ENCODE data around the gene PYGM. TPM values are rescaled to one million over a fixed set of nuclear protein-coding genes. Genes with fewer than 3 reads are reported as not detected.
A peak's percentile ranks its signal among the peaks of the same experiment; 100 is the strongest.

PYGM gene
- polyA plus RNA-seq, 4 donors, result 1.6 to 3.0 (median 2.1) TPM

DNA sequence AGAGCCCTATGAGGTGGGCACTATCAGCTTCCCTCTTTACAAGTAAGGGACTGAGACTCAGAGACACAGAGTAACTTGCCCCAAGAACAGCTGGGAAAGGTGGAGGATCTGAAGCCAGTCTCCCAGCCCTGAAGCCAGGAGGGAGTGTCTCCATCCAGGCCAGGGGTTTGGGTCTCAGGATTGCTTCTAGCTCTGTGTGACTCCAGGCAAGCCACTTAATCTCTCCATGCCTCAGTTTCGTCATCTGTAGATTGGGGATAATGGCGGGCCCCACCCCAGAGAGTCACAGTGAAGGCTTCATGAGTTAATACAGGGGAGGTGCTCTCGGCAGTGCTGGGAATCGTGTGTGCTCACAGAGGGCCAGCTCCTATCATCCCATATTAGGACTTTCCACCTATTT lies 32.7 kb upstream of the PYGM start:
- no peak for DNase-seq (ENCODE audit: low read depth in 4 of 4, low spot score in 2 of 4)

- DNase-seq (ENCODE audit: low read depth in 4 of 4, low spot score in 2 of 4), result no peak
Measured at GRCh38 chr11:64791781-64792291, 32.1 kb upstream of the PYGM start.

DNA sequence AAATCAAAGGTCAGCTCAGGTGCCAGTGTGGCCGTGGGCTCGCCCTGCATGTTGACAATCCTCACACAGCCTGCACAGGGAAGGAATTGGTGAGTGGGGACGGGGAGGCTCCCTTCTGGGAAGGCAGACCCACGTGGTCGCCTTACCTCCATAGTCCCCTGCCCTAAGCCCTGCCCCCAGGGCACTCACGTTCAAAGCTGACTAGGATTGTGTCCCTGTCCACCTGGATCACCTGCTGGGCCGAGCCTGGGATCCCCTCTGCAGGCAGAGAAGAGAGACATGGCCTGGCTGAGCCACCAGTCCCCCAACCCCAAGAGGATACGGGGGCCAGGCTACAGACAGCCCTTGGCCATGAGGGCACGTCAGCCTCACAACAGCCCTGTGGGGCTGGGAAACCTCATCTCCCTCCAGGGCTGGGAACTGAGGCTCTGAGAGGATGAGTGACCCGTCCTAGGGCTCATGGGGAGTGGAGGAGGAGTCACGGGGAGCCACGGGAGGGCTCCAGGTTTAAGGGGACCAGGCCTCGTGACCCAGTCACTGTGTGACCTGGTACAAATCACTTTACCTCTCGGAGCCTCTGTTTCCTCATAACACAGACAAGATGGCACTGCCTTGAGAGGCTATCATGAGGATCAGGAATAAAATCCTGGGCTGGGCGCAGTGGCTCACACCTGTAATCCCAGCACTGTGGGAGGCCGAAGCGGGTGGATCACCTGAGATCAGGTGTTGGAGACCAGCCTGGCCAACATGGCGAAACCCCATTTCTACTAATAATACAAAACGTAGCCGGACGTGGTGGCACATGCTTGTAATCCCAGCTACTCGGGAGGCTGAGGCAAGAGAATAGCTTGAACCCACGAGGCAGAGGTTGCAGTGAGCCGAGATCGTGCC lies 30.7 kb upstream of the PYGM start:
- DNase-seq (ENCODE audit: low read depth in 4 of 4, low spot score in 2 of 4), result no peak

DNA sequence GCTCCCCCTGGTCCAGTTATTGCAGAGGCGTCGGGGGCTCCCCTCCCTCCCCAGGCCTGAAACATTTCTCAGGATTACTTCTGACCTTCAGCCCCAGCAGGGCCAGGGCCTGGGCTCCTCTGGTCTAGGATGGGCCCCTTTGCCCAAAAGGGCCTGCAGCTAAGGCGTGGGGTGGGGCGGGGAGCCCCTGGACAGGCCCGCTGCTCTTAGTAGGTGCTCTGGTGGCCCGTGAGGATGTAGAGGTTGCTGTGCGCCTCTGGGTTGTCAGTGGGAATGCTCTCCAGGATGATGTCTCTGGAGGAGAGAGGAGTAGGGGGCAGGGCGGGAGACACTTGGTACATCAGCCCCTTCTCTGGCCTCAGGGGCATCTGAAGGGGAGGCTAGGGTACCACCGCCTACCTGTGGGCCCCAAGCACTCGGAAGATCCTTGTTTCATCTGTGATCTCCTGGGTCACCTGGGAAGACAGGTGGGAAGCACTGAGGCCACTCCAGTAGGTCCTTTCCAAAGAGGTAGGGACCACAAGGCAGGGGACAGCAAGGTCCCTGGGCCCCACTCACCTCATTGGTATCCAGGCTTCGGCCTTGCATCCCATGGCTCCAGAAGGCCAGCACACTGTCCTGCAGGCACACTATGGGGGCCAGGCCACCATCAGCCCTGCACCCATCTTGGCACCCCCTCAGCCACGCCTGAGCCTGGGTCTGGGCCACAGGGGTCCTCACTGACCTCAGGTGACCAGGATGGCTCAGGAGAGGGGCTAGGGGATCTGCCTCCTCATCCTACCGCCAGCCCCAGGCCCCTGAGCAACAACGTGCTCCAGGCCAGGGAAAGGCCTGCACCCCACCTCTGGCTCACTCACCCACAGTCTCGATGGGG lies 29.8 kb upstream of the PYGM start:
- no peak for DNase-seq (ENCODE audit: low read depth in 4 of 4, low spot score in 2 of 4)

DNA sequence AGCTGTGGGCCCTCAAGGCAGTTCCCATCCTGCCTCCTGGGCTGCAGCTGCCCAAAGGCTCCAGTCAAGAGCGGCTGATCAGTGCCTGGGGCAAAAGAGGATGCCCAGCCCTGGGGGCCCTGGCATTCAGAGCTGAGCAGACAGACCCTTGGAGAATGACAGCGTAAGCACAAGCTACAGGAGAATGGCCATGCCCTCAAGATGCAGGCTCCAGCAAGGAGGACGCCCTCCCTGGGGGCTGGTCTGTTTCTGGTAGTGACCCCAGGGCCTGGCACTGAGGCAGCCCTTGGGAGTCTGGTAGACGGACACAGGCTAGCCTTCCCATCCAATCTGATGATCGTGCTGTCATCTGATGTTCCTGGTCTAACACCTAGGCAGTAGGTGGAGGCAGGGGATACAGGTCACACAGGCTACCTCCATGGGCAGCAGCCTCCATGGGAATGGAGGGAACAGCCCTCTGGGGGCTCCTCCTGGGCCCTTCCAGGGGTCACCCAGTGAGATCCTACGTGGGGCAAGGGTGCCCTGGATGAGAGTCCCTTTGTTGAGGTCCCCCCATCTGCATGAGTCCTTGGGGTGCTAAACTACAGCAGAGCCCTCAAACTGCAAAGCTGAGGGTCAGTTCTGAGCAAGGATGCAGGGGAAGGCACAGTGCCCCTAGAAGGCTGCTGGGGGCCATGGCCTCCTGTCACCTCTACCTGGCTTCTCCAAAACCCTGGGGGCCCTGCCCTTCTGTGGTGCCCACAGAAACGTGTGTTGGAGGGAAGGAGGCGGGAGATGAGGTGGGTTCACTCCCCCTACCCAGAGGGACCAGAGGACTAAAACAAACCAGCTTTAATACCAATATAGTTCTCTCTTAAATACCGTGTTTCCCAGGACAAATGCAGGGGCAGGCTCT lies 28.8 kb upstream of the PYGM start:
- no peak for DNase-seq (ENCODE audit: low read depth in 4 of 4, low spot score in 2 of 4)

DNA sequence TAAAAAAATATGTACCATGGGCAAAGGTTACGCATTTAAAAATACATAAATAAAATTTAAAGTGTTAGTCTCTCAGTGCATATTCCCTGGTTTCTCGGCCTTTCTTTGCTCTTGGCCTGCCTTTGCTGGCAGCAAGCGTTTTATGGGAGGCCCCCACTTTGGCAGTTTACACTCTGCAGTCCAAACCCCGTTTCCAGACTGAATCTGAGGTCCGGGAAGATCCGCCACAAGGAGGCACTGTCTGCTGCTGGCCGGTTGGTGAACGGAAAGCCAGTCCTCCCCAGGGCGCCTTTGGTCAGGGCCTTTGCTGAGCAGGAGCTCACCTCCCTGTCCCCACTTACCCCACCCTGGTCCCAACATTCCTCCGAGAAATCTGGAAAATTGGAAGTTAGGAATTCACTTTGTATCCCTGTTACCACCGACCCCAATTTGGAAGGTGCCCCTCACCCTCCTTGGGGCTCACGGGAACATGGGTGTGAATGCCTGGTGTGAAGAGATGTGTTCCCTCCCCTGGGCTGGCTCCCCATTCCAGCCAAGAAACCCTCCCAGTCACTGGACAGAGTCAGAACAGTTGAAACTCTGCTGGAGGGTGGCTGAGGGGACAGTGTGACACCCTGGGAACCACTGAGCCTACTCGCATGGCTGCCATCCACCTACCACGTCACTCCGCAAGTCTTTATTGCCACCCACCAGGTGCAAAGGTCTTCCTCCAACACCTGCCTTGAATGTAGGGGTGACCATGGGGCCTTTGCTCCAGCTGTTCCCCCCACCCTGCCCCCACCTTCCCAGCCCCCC lies 27.9 kb upstream of the PYGM start:
- no peak for DNase-seq (ENCODE audit: low read depth in 4 of 4, low spot score in 2 of 4)

DNA sequence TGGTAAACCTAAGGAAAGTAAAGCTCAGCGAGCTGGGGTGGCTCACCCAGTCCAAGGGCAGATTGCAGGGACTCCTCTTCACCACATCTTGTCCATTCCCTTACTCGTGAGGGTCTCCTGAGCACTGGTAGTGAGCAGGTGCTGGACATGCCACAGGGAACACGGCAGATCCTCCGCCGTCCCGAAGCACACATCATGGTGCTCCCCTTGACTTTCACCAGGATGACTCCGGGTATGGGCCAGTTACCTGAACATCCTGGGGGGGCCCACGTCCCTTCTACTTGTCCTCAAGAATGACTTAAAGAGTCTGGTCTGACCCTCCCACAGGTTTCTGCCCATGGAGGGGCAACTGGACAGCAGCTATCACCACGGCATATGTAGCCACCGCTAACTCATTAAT lies 26.5 kb upstream of the PYGM start:
- no peak for DNase-seq (ENCODE audit: low read depth in 4 of 4, low spot score in 2 of 4)

DNA sequence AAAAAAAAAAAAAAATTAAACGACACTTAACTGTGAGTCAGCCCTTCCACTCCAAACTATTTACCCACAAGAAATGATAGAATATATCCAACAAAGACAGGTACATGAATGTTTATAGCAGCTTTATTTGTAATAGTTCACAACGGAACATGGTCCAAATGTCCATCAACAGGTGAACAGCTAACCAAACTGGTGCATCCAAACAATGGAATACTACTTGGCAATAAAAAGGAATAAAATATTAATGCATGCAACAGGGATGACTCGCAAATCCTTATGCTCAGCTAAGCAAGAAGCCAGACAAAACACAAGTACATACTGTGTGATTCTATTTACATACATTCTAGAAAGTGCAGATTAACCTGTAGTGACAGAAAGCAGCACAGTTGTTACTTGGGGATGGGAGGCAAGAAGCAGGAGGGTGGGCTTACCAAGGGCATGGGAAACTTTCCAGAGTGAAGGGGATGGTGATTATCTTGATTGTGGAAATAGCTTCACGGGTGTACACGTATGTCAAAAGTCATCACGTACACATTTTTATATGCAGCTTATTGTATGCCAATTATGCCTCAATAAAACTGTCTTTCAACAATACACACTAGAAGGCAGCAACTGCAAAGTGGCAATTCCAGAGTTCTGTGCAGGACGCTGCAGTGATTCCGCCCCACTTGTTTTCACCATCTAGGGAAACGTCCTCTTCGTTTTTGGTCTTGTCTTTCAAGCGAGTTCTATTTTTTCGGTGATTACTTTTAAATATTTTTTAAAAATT lies 25.2 kb upstream of the PYGM start:
- no peak for DNase-seq (ENCODE audit: low read depth in 4 of 4, low spot score in 2 of 4)

DNA sequence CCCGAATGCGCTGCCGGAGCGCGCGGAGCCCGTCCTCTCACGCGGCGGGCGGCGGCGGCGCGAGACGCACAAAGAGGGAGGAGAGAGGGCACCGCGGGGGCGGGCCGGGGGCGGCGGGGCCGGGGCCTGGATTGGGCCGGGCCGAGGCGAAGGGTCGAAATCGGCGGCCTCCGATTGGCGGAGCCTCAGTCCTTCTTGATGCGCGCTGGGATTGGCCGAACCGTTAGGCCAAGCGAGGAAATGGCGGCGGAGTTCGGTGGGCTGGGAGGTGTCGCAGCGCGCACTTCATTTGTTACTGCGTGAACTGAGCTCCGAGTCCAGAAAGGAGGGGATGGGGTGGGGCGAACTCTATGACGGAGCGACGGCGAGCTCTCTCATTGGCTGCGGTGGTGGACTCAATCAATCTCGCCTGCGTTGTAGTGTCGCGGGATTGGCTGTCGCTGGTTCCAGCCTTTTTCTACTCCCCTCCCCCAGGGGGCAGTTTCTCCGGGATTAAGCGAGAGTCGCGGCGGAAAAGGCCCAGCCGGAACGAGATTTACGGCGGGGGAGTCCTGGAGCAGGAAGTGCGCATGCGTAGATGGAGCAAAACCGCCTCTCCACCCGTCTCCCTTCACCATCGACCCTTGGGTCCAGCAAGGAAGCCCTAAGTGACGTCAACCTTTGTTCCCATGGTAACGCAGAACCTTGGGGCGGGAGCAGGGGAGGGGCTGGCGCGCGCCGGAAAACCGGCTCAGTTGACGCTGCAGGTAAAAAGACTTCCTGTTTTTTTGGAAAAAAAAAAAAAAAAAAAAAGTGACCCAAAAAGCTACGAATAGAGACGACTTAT lies 18.9 kb upstream of the PYGM start, which contains the start of gene SF1:
Gene SF1 (minus strand): TSS at position 70 of the 826 bp plus-strand sequence. CDS start 150 bp downstream, outside the sequence.
- peak; percentile 99 to 100 (median 100) for DNase-seq (ENCODE audit: low read depth in 4 of 4, low spot score in 2 of 4)

DNA sequence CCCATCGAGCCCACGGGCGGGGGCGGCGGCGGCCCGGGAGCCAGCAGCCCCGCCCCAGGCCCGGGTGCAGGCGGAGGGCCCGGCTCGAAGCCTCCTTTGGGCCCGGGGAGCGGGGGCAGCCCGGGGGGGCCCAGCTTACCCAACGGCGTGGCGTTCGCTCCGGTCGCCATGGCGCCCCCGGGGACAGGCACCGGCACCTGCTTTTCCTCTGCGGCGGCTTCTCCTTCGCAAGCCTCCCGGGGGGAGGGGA lies 18.4 kb upstream of the PYGM start:
- DNase-seq (ENCODE audit: low read depth in 4 of 4, low spot score in 2 of 4), result no peak

GRCh38 chr11:64777449-64778222 lies 17.9 kb upstream of the PYGM start:
- peak in 2 of 4 donors; percentile 76 to 78 for DNase-seq (ENCODE audit: low read depth in 4 of 4, low spot score in 2 of 4)

DNA sequence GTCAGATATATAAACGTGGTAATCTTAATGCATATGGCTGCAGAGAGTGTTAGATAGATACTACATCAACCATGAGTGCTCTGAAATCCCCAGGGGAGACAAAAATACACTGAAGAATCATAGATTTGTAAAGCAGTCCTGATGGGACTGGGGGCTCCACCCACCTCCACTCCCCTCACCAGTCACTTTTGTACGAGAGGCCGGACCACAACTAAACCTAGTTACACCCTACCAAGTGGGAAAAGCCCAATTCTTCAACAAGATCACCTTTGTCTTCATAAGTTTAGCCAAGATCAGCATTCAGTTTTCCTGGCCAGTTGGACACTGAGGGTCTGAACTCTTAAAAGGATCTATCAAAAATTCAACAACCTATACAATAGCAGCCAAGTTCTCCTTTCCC lies 17.1 kb upstream of the PYGM start:
- DNase-seq (ENCODE audit: low read depth in 4 of 4, low spot score in 2 of 4), result no peak

GRCh38 chr11:64776425-64776824 lies 16.7 kb upstream of the PYGM start:
- no peak for DNase-seq (ENCODE audit: low read depth in 4 of 4, low spot score in 2 of 4)

DNA sequence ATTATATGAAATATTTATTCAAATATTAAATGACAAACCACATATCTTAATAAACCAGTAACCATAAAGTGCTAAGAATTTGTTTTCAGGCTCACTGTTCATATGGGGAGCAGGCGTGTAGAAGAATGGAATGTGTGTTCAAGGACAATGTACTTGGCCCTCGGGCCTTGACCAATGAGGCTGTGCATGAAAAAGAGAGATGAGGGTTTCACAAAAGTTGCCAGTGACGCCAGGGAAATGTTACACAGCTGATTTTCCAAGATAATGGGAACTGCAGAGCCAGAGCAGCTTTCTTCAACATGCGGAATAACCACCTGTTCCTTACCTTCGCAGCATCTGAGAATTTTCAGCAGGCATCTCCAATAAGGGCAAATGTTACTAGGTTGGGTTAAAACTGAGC lies 14.4 kb upstream of the PYGM start:
- DNase-seq (ENCODE audit: low read depth in 4 of 4, low spot score in 2 of 4), result no peak

- DNase-seq (ENCODE audit: low read depth in 4 of 4, low spot score in 2 of 4), result no peak
Measured at GRCh38 chr11:64772303-64773018, 12.7 kb upstream of the PYGM start.

DNA sequence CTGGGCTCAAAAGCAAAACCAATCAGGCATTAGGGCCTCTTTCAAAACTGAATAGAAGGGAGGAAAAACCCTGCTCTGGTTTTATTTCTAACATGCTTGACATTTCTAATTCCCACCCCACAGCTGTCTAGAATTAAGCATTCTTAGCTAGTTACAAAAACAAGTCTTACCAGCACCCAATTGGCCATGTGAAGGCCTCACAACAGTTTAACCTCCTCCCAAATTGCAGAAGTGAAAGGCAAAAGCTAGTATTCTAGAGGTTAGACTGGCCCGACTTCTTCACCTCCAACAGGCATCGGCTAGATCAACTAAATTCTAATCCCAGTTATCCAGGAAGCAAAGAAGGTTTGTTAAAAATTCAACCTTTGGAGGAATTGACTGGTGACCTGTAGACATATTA lies 12.1 kb upstream of the PYGM start:
- no peak for DNase-seq (ENCODE audit: low read depth in 4 of 4, low spot score in 2 of 4)

GRCh38 chr11:64770120-64770519 lies 10.3 kb upstream of the PYGM start:
- DNase-seq (ENCODE audit: low read depth in 4 of 4, low spot score in 2 of 4), result no peak

All from left renal cortex interstitium (tissue), 4 donors.